Measurements from ENCODE around the gene MRPL55.

DNA sequence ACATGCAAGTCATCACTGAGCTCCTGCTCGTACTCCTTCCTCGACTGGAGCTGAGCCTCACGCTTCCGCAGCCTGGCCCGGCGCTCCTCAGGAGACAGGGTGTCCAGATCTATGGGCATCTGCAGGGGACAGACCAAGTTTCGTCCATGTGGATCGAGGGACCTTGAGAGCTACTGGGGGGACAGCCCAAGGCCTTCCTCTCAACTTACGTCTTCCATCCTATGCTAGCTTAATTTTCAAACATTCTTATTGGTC is 2.4 kb downstream of the MRPL55 start:
- TF ChIP-seq POLR2A (IDR thresholded peaks at IDR 0.05; ENCODE audit: low read length): no peak
- TF ChIP-seq GATA1 (IDR thresholded peaks at IDR 0.05; ENCODE audit: low read depth, low read length): no peak
